Nephron progenitor cell (in vitro differentiated cells): ENCODE data around the gene KPTN.
"Not testable (repeated sequence)": the region's sequence is repeated elsewhere in the genome, so short reads cannot be mapped to it uniquely, and the experiment has no call there.

ENCODE experiments used
- DNase-seq: peaks from one replicate; pipeline ENCODE4 v3.0.0; 2021
- H3K27ac Mint-ChIP-seq: 2 replicates; pipeline ENCODE4 v1.8.0; 2021; ENCODE audit warnings: mild to moderate bottlenecking, moderate library complexity, mixed read lengths
- H3K27me3 Mint-ChIP-seq: 2 replicates; pipeline ENCODE4 v1.8.0; 2021; ENCODE audit warnings: mild to moderate bottlenecking, low read depth, mixed read lengths; ENCODE audit not compliant: poor library complexity
- H3K36me3 Mint-ChIP-seq: 2 replicates; pipeline ENCODE4 v1.8.0; 2021; ENCODE audit warnings: low read depth, mixed read lengths
- H3K4me1 Mint-ChIP-seq: 2 replicates; pipeline ENCODE4 v1.8.0; 2021; ENCODE audit warnings: mixed read lengths
- H3K4me3 Mint-ChIP-seq: 2 replicates; pipeline ENCODE4 v1.8.0; 2021; ENCODE audit warnings: mild to moderate bottlenecking, moderate library complexity, mixed read lengths
- H3K9me3 Mint-ChIP-seq: 2 replicates; pipeline ENCODE4 v1.8.0; 2021; ENCODE audit warnings: mild to moderate bottlenecking, moderate library complexity, mixed read lengths
- TF ChIP-seq, protein P1 (sequence below): fragments of 200-600 bp; sonication (generic); IDR thresholded peaks from 2 replicates; pipeline ENCODE4 v1.5.0; 2021; ENCODE audit warnings: antibody characterized with exemption

Gene KPTN

DNA sequence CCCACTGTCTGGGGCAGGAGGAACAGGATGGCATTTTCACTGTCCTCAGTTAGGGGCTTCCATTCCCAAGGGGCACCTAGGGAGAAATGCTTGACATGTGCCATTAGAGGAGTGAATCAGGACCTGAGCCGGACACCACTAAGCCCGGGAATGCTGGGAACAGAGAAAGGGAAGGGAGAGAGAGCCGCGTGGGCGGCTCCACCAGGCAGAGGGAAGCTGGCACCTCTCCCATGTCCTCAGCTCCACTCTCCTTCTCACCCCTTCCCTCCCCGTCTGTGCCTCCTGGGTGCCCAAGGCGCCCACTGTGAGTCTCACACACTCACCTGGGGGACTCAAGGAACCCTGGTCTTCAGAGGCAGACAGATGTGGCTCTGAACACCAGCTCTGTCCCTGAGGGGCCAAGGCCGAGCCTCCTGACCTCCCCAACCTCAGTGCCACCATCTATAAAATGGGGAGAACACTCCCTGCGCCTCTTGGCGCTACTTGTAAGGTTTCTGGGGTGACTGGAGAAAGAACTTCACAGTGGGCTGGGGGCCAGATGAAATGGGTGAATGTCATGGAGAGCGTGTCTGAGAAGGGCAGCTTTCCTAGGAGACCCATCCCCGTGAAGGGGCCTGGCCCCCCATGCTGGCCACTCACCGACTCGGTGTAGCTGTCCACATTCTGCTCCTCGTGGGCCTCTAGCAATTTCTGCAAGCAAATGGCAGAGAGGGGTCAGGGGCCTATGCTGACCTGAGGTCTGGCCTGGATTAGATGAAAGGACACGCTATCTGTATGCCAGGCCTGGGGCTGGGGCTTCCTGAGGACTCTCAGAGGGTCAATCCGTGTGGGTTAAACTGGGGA lies 5.3 kb upstream of the KPTN start:
- peaks cover 42% of the 10 kb centered on the region for H3K4me1 Mint-ChIP-seq
- H3K9me3 Mint-ChIP-seq = no peaks in the 10 kb centered on the region
- DNase-seq = no peak
- no peak overlapping the region for H3K4me3 Mint-ChIP-seq
- H3K27me3 Mint-ChIP-seq = no peaks in the 10 kb centered on the region
- H3K27ac Mint-ChIP-seq = no peak overlapping the region
- TF ChIP-seq, protein P1, sequence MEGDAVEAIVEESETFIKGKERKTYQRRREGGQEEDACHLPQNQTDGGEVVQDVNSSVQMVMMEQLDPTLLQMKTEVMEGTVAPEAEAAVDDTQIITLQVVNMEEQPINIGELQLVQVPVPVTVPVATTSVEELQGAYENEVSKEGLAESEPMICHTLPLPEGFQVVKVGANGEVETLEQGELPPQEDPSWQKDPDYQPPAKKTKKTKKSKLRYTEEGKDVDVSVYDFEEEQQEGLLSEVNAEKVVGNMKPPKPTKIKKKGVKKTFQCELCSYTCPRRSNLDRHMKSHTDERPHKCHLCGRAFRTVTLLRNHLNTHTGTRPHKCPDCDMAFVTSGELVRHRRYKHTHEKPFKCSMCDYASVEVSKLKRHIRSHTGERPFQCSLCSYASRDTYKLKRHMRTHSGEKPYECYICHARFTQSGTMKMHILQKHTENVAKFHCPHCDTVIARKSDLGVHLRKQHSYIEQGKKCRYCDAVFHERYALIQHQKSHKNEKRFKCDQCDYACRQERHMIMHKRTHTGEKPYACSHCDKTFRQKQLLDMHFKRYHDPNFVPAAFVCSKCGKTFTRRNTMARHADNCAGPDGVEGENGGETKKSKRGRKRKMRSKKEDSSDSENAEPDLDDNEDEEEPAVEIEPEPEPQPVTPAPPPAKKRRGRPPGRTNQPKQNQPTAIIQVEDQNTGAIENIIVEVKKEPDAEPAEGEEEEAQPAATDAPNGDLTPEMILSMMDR = no peak
- peaks cover 10% of the 10 kb centered on the region for H3K36me3 Mint-ChIP-seq

DNA sequence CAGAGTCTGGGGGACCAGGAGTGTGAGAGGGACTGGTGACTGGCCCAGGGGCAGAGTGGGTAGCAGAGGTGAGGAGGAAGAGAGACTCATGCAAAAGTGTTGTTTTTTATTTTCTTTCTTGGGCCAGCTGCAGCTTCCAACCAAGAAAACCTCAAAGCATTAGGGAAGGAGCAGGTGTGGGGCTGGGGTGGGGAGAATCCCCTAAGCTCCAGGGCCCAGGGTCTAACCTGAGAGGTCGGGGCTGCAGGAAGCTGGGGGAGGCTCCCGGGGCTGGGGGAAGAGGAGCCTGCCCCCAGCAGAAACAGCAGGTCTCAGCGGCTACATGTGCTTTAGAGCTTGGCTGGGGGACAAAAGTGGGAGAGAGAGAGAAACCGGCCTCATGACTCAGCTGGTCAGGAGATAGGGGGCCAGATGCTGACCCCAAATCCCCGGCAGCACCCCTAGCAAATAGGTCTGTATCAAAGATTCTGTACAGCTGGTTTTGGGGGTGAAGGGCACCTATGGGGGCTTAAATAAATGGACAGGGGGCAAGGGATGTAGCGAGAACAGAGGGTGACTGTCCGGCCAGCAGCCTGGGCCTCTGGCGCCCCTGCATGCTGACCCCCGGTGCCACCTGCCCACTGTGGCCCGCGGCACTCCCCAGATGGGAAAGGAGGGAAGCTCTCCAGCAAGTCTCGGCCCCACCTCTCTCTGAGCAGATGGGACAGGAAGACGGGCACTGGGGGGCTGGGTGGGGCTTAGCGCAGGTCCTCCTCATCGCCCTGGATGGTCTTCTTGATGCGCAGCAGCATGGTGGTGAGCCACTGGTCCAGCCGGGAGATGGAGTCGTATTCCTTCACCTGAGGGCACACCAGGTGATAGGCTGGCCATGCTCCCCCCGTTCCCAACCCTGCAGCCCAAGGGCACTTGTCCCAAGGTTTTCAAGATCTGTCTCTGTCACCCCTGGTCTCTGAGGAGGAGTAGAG lies 3.8 kb upstream of the KPTN start:
- Mint-ChIP-seq H3K4me3 (no peak overlapping the region), H3K27me3 (peaks cover 6% of the 10 kb centered on the region)
- DNase-seq = no peak

DNA sequence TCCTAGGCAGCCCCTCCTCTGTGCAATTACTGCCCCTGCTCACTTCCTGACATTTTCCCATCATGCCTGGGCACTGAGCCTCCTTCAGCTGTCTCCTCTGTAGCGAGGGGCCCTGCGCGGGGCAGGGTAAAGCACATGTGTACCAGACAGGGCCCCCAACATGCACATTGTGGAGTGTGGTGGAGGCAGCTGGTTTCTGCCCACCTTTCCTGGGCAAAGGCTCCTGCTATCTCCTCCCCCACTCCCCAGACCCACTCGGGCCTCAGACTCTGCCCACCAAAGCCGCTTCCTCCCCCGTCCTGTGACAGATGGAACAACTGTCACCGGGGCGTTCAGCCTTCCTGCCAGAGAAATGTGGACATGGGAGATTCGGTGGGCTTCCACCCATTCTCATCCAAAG lies 2.9 kb upstream of the KPTN start:
- Mint-ChIP-seq H3K4me3 (peak overlapping the region; percentile 5), H3K4me1 (peaks cover 43% of the 10 kb centered on the region)

More for the DNA sequence above, 3.8 kb upstream of the KPTN start:
- TF ChIP-seq, protein P1 = no peak
- Mint-ChIP-seq H3K4me1 (peaks cover 43% of the 10 kb centered on the region), H3K36me3 (peaks cover 10% of the 10 kb centered on the region), H3K9me3 (no peaks in the 10 kb centered on the region), H3K27ac (peak overlapping the region; percentile 79)

DNA sequence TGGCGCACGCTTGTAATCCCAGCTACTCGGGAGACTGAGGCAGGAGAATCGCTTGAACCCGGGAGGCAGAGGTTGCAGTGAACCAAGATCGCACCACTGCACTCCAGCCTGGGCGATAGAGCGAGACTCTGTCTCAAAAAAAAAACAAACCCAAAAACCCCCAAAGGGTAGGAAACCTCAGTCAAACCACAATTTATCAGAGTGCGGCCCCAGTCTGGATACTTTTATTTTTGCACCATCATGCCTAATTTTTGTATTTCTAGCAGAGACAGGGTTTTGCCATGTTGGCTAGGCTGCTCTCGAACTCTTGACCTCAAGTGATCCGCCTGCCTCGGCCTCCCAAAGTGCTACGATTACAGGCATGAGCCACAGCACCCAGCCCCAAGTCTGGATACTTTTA lies 2.2 kb upstream of the KPTN start:
- DNase-seq, H3K4me3 Mint-ChIP-seq, H3K9me3 Mint-ChIP-seq: not testable (repeated sequence)
- peak overlapping the region; percentile 16 for H3K27ac Mint-ChIP-seq
- H3K36me3 Mint-ChIP-seq = peaks cover 10% of the 10 kb centered on the region
- H3K27me3 Mint-ChIP-seq = peaks cover 22% of the 10 kb centered on the region
- peaks cover 43% of the 10 kb centered on the region for H3K4me1 Mint-ChIP-seq

More for the DNA sequence above, 2.9 kb upstream of the KPTN start:
- peaks cover 2% of the 10 kb centered on the region for H3K9me3 Mint-ChIP-seq
- H3K36me3 Mint-ChIP-seq = peaks cover 10% of the 10 kb centered on the region
- peak overlapping the region; percentile 84 for H3K27ac Mint-ChIP-seq
- DNase-seq = no peak
- peaks cover 15% of the 10 kb centered on the region for H3K27me3 Mint-ChIP-seq
- TF ChIP-seq, protein P1 = no peak

DNA sequence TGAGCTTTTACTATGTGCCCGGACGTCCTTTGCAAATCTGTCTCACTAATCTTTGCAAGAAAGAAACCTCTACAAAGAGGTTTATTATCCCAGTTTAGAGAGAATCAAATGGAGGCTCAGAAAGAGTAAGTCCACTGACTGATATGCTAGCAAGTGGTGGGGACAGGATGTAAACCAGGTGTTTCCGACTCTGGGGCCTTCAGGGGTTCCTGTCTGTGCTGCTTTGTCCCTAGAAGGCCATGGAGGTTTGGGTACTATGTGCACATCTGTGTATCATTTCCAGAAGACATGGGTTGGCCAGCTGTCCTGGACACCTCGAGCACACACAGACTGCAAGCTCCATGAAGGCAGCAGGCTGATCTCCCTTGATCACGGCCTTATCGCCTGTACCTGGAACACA lies 1.2 kb upstream of the KPTN start:
- Mint-ChIP-seq H3K4me3 (peak overlapping the region; percentile 91), H3K27ac (peak overlapping the region; percentile 89), H3K27me3 (peaks cover 32% of the 10 kb centered on the region), H3K9me3 (peaks cover 8% of the 10 kb centered on the region), H3K4me1 (peaks cover 47% of the 10 kb centered on the region), H3K36me3 (peaks cover 5% of the 10 kb centered on the region)
- TF ChIP-seq, protein P1 = no peak
- DNase-seq = no peak

DNA sequence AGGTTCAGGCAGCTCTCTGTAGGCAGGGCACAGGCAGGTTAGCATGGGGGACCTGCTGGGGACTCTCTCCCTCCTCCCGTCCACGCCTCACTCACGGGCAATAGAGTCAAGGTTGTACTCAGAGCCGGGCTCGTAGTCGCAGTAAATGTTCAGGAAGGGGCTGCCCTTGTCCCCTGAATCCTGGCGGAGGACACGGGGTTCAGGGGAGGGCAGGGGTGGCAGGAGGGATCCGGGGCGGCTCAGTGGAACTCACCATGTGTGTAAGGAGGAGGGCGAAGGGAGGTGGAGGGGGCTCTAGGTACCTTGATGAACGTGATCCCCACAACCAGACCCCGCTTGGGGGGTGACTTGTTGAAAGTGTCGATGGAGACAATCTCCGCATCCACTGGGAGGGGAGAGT lies 819 bp downstream of the KPTN start:
- peaks cover 51% of the 10 kb centered on the region for H3K27me3 Mint-ChIP-seq
- H3K36me3 Mint-ChIP-seq = peaks cover 4% of the 10 kb centered on the region
- H3K4me3 Mint-ChIP-seq = peak overlapping the region; percentile 91
- no peak for DNase-seq
- TF ChIP-seq, protein P1 = no peak
- peaks cover 46% of the 10 kb centered on the region for H3K4me1 Mint-ChIP-seq
- peaks cover 8% of the 10 kb centered on the region for H3K9me3 Mint-ChIP-seq
- no peak overlapping the region for H3K27ac Mint-ChIP-seq
